SK-N-MC (cell line): ENCODE results near the gene XPO4.

Experiments
- EZH2 ChIP-seq: fragments of 200-600 bp; sonication (generic); IDR thresholded peaks from one replicate; pipeline ENCODE4 v1.6.1; 2017; ENCODE audit warnings: antibody characterized with exemption
- FOXP2 ChIP-seq: optimal IDR thresholded peaks from 2 replicates; pipeline ENCODE3; 2011; ENCODE audit warnings: mild to moderate bottlenecking, moderate library complexity; ENCODE audit not compliant: insufficient read depth; ENCODE audit errors: extremely low read length, control extremely low read depth
- POLR2AphosphoS5 ChIP-seq: IDR thresholded peaks from 2 replicates; pipeline ENCODE4 v1.6.1; 2012; ENCODE audit warnings: mild to moderate bottlenecking, low read depth, low read length, borderline replicate concordance

GRCh38 chr13:20882206-20882605, 20.3 kb downstream of the XPO4 start:
- no peak for TF ChIP-seq EZH2
- TF ChIP-seq POLR2AphosphoS5: no peak
- TF ChIP-seq FOXP2: no peak
